Memory B cell (primary cell): ENCODE data around the gene ARHGAP27.

Source experiments
- ATAC-seq: fragments of 150-1000 bp; cut with Tn5 transposase; 2 replicates; pipeline ENCODE4 v1.10.0; 2021; ENCODE audit warnings: low read depth, mild to moderate bottlenecking, moderate library complexity
- DNase-seq, 2 donors: peaks; one replicate each; pipeline ENCODE4 v3.0.0; 2022; ENCODE audit warnings: low spot score in 2 of 2
- H3K27ac Mint-ChIP-seq: one replicate; pipeline ENCODE4 v1.8.0; 2022; ENCODE audit warnings: mild to moderate bottlenecking, moderate library complexity, mixed read lengths
- H3K27me3 Mint-ChIP-seq: one replicate; pipeline ENCODE4 v1.8.0; 2022; ENCODE audit warnings: mixed read lengths
- H3K36me3 Mint-ChIP-seq: one replicate; pipeline ENCODE4 v1.8.0; 2022; ENCODE audit warnings: mild to moderate bottlenecking, mixed read lengths
- H3K4me1 Mint-ChIP-seq: one replicate; pipeline ENCODE4 v1.8.0; 2022; ENCODE audit warnings: mixed read lengths
- H3K4me3 Mint-ChIP-seq: one replicate; pipeline ENCODE4 v1.8.0; 2022; ENCODE audit warnings: mild to moderate bottlenecking, moderate library complexity, mixed read lengths
- H3K9me3 Mint-ChIP-seq: one replicate; pipeline ENCODE4 v1.8.0; 2022; ENCODE audit warnings: mixed read lengths

ARHGAP27 gene

GRCh38 chr17:45429339-45430005 lies 3.2 kb downstream of the ARHGAP27 start:
- H3K36me3 Mint-ChIP-seq, result no peaks in the 10 kb centered on the region
- H3K27ac Mint-ChIP-seq, result peak overlapping the region; percentile 82
- DNase-seq (no peak), ATAC-seq (no peak)
- peak overlapping the region; percentile 87 for H3K4me3 Mint-ChIP-seq
- no peaks in the 10 kb centered on the region for H3K9me3 Mint-ChIP-seq
- peaks cover 20% of the 10 kb centered on the region for H3K4me1 Mint-ChIP-seq
- no peaks in the 10 kb centered on the region for H3K27me3 Mint-ChIP-seq

- Mint-ChIP-seq H3K27ac (peak overlapping the region; percentile 82), H3K4me3 (peak overlapping the region; percentile 87), H3K9me3 (no peaks in the 10 kb centered on the region), H3K27me3 (no peaks in the 10 kb centered on the region), H3K36me3 (no peaks in the 10 kb centered on the region), H3K4me1 (peaks cover 20% of the 10 kb centered on the region)
- ATAC-seq (peak; percentile 48), DNase-seq (peak in 1 of 2 donors; percentile 49)
Measured at GRCh38 chr17:45428931-45429338, 3.7 kb downstream of the ARHGAP27 start.

GRCh38 chr17:45428050-45428617 lies 4.5 kb downstream of the ARHGAP27 start:
- H3K27me3 Mint-ChIP-seq, result no peaks in the 10 kb centered on the region
- H3K4me1 Mint-ChIP-seq, result peaks cover 20% of the 10 kb centered on the region
- H3K9me3 Mint-ChIP-seq, result no peaks in the 10 kb centered on the region
- no peaks in the 10 kb centered on the region for H3K36me3 Mint-ChIP-seq
- ATAC-seq (peak; percentile 69), DNase-seq (peak; percentile 84 to 96)
- H3K27ac Mint-ChIP-seq, result peak overlapping the region; percentile 82
- H3K4me3 Mint-ChIP-seq, result peak overlapping the region; percentile 87

GRCh38 chr17:45427181-45427835 lies 5.4 kb downstream of the ARHGAP27 start:
- ATAC-seq (no peak), DNase-seq (no peak)
- peaks cover 20% of the 10 kb centered on the region for H3K4me1 Mint-ChIP-seq
- no peak overlapping the region for H3K27ac Mint-ChIP-seq
- H3K36me3 Mint-ChIP-seq, result no peaks in the 10 kb centered on the region
- no peaks in the 10 kb centered on the region for H3K9me3 Mint-ChIP-seq
- H3K4me3 Mint-ChIP-seq, result no peak overlapping the region
- H3K27me3 Mint-ChIP-seq, result no peaks in the 10 kb centered on the region

GRCh38 chr17:45426561-45426960 lies 6.1 kb downstream of the ARHGAP27 start:
- DNase-seq (no peak), ATAC-seq (no peak)
- H3K27me3 Mint-ChIP-seq, result no peaks in the 10 kb centered on the region
- no peaks in the 10 kb centered on the region for H3K36me3 Mint-ChIP-seq
- no peak overlapping the region for H3K4me3 Mint-ChIP-seq
- peaks cover 20% of the 10 kb centered on the region for H3K4me1 Mint-ChIP-seq
- peak overlapping the region; percentile 7 for H3K27ac Mint-ChIP-seq
- H3K9me3 Mint-ChIP-seq, result no peaks in the 10 kb centered on the region

GRCh38 chr17:45425984-45426413 lies 6.7 kb downstream of the ARHGAP27 start:
- Mint-ChIP-seq H3K4me3 (no peak overlapping the region), H3K27me3 (no peaks in the 10 kb centered on the region), H3K36me3 (no peaks in the 10 kb centered on the region), H3K27ac (no peak overlapping the region), H3K4me1 (peaks cover 19% of the 10 kb centered on the region), H3K9me3 (no peaks in the 10 kb centered on the region)
- ATAC-seq (no peak), DNase-seq (no peak)

- no peak overlapping the region for H3K27ac Mint-ChIP-seq
- DNase-seq (no peak), ATAC-seq (no peak)
- no peaks in the 10 kb centered on the region for H3K36me3 Mint-ChIP-seq
- no peak overlapping the region for H3K4me3 Mint-ChIP-seq
- H3K4me1 Mint-ChIP-seq, result peaks cover 18% of the 10 kb centered on the region
- no peaks in the 10 kb centered on the region for H3K27me3 Mint-ChIP-seq
- H3K9me3 Mint-ChIP-seq, result no peaks in the 10 kb centered on the region
Measured at GRCh38 chr17:45425125-45425983, 7.3 kb downstream of the ARHGAP27 start.

GRCh38 chr17:45424769-45425124 lies 7.9 kb downstream of the ARHGAP27 start:
- Mint-ChIP-seq H3K4me1 (peaks cover 18% of the 10 kb centered on the region), H3K27me3 (no peaks in the 10 kb centered on the region), H3K4me3 (no peak overlapping the region), H3K9me3 (no peaks in the 10 kb centered on the region), H3K27ac (no peak overlapping the region), H3K36me3 (no peaks in the 10 kb centered on the region)
- DNase-seq (no peak), ATAC-seq (no peak)

GRCh38 chr17:45423975-45424335 lies 8.7 kb downstream of the ARHGAP27 start:
- no peaks in the 10 kb centered on the region for H3K36me3 Mint-ChIP-seq
- no peak for DNase-seq
- no peak overlapping the region for H3K4me3 Mint-ChIP-seq
- H3K27ac Mint-ChIP-seq, result no peak overlapping the region
- no peaks in the 10 kb centered on the region for H3K27me3 Mint-ChIP-seq
- no peaks in the 10 kb centered on the region for H3K9me3 Mint-ChIP-seq
- peaks cover 15% of the 10 kb centered on the region for H3K4me1 Mint-ChIP-seq
- no peak for ATAC-seq

GRCh38 chr17:45423304-45423974 lies 9.2 kb downstream of the ARHGAP27 start:
- no peaks in the 10 kb centered on the region for H3K36me3 Mint-ChIP-seq
- H3K27me3 Mint-ChIP-seq, result no peaks in the 10 kb centered on the region
- H3K27ac Mint-ChIP-seq, result no peak overlapping the region
- DNase-seq (no peak), ATAC-seq (no peak)
- H3K9me3 Mint-ChIP-seq, result no peaks in the 10 kb centered on the region
- no peak overlapping the region for H3K4me3 Mint-ChIP-seq
- H3K4me1 Mint-ChIP-seq, result peaks cover 11% of the 10 kb centered on the region

GRCh38 chr17:45414990-45415881 lies 17.4 kb downstream of the ARHGAP27 start:
- no peaks in the 10 kb centered on the region for H3K27me3 Mint-ChIP-seq
- peaks cover 1% of the 10 kb centered on the region for H3K36me3 Mint-ChIP-seq
- peaks cover 33% of the 10 kb centered on the region for H3K4me1 Mint-ChIP-seq
- peak overlapping the region; percentile 45 for H3K4me3 Mint-ChIP-seq
- DNase-seq (no peak), ATAC-seq (no peak)
- peak overlapping the region; percentile 54 for H3K27ac Mint-ChIP-seq
- H3K9me3 Mint-ChIP-seq, result no peaks in the 10 kb centered on the region

- H3K27me3 Mint-ChIP-seq, result no peaks in the 10 kb centered on the region
- H3K27ac Mint-ChIP-seq, result peak overlapping the region; percentile 58
- H3K4me1 Mint-ChIP-seq, result peaks cover 43% of the 10 kb centered on the region
- ATAC-seq, result peak; percentile 79
- H3K4me3 Mint-ChIP-seq, result peak overlapping the region; percentile 29
- H3K36me3 Mint-ChIP-seq, result peaks cover 3% of the 10 kb centered on the region
- H3K9me3 Mint-ChIP-seq, result no peaks in the 10 kb centered on the region
- peak in 1 of 2 donors; percentile 46 for DNase-seq
Measured at GRCh38 chr17:45413498-45413923, 19.2 kb downstream of the ARHGAP27 start.
